Measurements from ENCODE around the gene RPS26.

DNA sequence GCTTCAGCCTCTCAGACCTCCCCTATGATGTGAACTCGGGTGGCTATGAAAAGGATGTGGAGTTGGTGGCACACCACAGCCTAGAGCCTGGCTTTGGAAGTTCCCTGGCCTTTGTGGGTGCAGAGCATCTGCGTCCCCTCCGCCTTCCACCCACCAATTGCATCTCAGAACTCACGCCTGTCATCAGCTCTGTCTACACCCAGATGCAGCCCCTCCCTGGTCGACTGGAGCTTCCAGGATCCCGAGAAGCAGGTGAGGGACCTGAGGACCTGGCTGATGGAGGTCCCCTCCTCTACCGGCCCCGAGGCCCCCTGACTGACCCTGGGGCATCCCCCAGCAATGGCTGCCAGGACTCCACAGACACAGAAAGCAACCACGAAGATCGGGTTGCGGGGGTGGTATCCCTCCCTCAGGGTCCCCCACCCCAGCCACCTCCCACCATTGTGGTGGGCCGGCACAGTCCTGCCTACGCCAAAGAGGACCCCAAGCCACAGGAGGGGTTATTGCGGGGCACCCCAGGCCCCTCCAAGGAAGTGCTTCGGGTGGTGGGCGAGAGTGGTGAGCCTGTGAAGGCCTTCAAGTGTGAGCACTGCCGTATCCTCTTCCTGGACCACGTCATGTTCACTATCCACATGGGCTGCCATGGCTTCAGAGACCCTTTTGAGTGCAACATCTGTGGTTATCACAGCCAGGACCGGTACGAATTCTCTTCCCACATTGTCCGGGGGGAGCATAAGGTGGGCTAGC lies 7.0 kb upstream of the RPS26 start:
- TF ChIP-seq, protein P1, sequence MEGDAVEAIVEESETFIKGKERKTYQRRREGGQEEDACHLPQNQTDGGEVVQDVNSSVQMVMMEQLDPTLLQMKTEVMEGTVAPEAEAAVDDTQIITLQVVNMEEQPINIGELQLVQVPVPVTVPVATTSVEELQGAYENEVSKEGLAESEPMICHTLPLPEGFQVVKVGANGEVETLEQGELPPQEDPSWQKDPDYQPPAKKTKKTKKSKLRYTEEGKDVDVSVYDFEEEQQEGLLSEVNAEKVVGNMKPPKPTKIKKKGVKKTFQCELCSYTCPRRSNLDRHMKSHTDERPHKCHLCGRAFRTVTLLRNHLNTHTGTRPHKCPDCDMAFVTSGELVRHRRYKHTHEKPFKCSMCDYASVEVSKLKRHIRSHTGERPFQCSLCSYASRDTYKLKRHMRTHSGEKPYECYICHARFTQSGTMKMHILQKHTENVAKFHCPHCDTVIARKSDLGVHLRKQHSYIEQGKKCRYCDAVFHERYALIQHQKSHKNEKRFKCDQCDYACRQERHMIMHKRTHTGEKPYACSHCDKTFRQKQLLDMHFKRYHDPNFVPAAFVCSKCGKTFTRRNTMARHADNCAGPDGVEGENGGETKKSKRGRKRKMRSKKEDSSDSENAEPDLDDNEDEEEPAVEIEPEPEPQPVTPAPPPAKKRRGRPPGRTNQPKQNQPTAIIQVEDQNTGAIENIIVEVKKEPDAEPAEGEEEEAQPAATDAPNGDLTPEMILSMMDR (IDR thresholded peaks at IDR 0.05) = no peak
- TF ChIP-seq MXD4 (CRISPR knock-in tag; IDR thresholded peaks at IDR 0.05; ENCODE audit: borderline replicate concordance) = no peak
- no peak for TF ChIP-seq IRF2 (CRISPR knock-in tag; IDR thresholded peaks at IDR 0.05; ENCODE audit: borderline replicate concordance, low read depth)
- TF ChIP-seq, protein P2, sequence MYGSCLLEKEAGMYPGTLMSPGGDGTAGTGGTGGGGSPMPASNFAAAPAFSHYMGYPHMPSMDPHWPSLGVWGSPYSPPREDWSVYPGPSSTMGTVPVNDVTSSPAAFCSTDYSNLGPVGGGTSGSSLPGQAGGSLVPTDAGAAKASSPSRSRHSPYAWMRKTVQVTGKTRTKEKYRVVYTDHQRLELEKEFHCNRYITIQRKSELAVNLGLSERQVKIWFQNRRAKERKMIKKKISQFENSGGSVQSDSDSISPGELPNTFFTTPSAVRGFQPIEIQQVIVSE (CRISPR knock-in tag; IDR thresholded peaks at IDR 0.05; ENCODE audit: borderline replicate concordance) = no peak
- no peak for TF ChIP-seq SP1 (CRISPR knock-in tag; conservative IDR thresholded peaks at IDR 0.05)
- TF ChIP-seq, protein P3, sequence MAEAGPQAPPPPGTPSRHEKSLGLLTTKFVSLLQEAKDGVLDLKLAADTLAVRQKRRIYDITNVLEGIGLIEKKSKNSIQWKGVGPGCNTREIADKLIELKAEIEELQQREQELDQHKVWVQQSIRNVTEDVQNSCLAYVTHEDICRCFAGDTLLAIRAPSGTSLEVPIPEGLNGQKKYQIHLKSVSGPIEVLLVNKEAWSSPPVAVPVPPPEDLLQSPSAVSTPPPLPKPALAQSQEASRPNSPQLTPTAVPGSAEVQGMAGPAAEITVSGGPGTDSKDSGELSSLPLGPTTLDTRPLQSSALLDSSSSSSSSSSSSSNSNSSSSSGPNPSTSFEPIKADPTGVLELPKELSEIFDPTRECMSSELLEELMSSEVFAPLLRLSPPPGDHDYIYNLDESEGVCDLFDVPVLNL (CRISPR knock-in tag; IDR thresholded peaks at IDR 0.05; ENCODE audit: borderline replicate concordance, low read depth) = no peak
